Naive thymus-derived CD4-positive, alpha-beta T cell (primary cell): ENCODE measurements around the gene GOLGA3. TPM values are rescaled to one million over a fixed set of nuclear protein-coding genes. Genes with fewer than 3 reads are reported as not detected.
"Not testable (repeated sequence)": the region's sequence is repeated elsewhere in the genome, so short reads cannot be mapped to it uniquely, and the experiment has no call there.

Experiments used
- ATAC-seq: fragments of 150-1000 bp; cut with Tn5 transposase; 2 replicates; pipeline ENCODE4 v1.10.0; 2021; ENCODE audit warnings: mild to moderate bottlenecking, moderate library complexity
- CTCF ChIA-PET: fragments of 350-600 bp; sonication (Branson Sonifier 250); formaldehyde crosslinking; loops from one replicate; lab custom pipeline; 2021; ENCODE audit warnings: antibody characterized with exemption; lab: Charles Lee
- POLR2A ChIA-PET: fragments of 350-600 bp; sonication (Branson Sonifier 250); formaldehyde crosslinking; loops from one replicate; lab custom pipeline; 2021; ENCODE audit warnings: antibody characterized with exemption, inconsistent platforms; lab: Charles Lee
- DNase-seq, 9 donors: peaks; one replicate each; pipeline versions ENCODE4 v3.0.0 to v3.0.0-alpha.2; 2020 to 2022; ENCODE audit warnings: mixed read lengths in 1 of 9
- H3K27ac ChIP-seq: one replicate; pipeline ENCODE4 v1.7.0; 2013; ENCODE audit warnings: mild to moderate bottlenecking, low read depth, low read length, moderate library complexity
- H3K27me3 ChIP-seq, 2 donors: one replicate each; pipeline ENCODE4 v1.7.0; 2013; ENCODE audit warnings: low read length in 2 of 2, mild to moderate bottlenecking in 2 of 2, moderate library complexity in 2 of 2; ENCODE audit not compliant: control insufficient read depth in 2 of 2, insufficient read depth in 2 of 2
- H3K36me3 ChIP-seq, 3 experiments: 1 replicate in 2 of 3; 2 replicates in 1 of 3; pipeline ENCODE4 v1.7.0; 2013; ENCODE audit warnings: low read length in 3 of 3, mild to moderate bottlenecking in 3 of 3, moderate library complexity in 1 of 3; ENCODE audit not compliant: insufficient read depth in 3 of 3, control insufficient read depth in 2 of 3
- H3K4me1 ChIP-seq, 2 donors: one replicate each; pipeline ENCODE4 v1.7.0; 2013; ENCODE audit warnings: low read length in 2 of 2, mild to moderate bottlenecking in 2 of 2, moderate library complexity in 1 of 2; ENCODE audit not compliant: control insufficient read depth in 2 of 2, insufficient read depth in 2 of 2
- H3K4me3 ChIP-seq: 2 replicates; pipeline ENCODE4 v1.7.0; 2013; ENCODE audit warnings: mild to moderate bottlenecking, low read length
- H3K9me3 ChIP-seq, 3 experiments: 1 replicate in 2 of 3; 2 replicates in 1 of 3; pipeline ENCODE4 v1.7.0; 2013; ENCODE audit warnings: low read length in 3 of 3; ENCODE audit not compliant: control insufficient read depth in 2 of 3
- H3K27ac Mint-ChIP-seq, 9 donors: one replicate each; pipeline ENCODE4 v1.8.0; 2020 to 2022; ENCODE audit warnings: mixed read lengths in 9 of 9, mild to moderate bottlenecking in 8 of 9, moderate library complexity in 5 of 9, inconsistent platforms in 2 of 9
- H3K27me3 Mint-ChIP-seq, 5 donors: one replicate each; pipeline ENCODE4 v1.8.0; 2021 to 2022; ENCODE audit warnings: mixed read lengths in 5 of 5, mild to moderate bottlenecking in 1 of 5
- H3K36me3 Mint-ChIP-seq, 5 donors: one replicate each; pipeline ENCODE4 v1.8.0; 2020 to 2022; ENCODE audit warnings: mixed read lengths in 5 of 5, mild to moderate bottlenecking in 3 of 5, inconsistent platforms in 1 of 5
- H3K4me1 Mint-ChIP-seq, 7 donors: one replicate each; pipeline ENCODE4 v1.8.0; 2020 to 2022; ENCODE audit warnings: mixed read lengths in 7 of 7, mild to moderate bottlenecking in 3 of 7, inconsistent platforms in 1 of 7
- H3K4me3 Mint-ChIP-seq, 10 donors: one replicate each; pipeline ENCODE4 v1.8.0; 2020 to 2022; ENCODE audit warnings: mild to moderate bottlenecking in 10 of 10, mixed read lengths in 10 of 10, moderate library complexity in 6 of 10, inconsistent platforms in 2 of 10
- H3K9me3 Mint-ChIP-seq, 11 donors: one replicate each; pipeline ENCODE4 v1.8.0; 2020 to 2022; ENCODE audit warnings: mixed read lengths in 11 of 11, mild to moderate bottlenecking in 4 of 11, inconsistent platforms in 1 of 11, moderate library complexity in 1 of 11
- intact Hi-C, 2 donors: fragments of 100-400 bp; cut with micrococcal nuclease; formaldehyde crosslinking; loops; one replicate each; pipeline ENCODE4 v1.15.1; 2023
- polyA plus RNA-seq, 2 donors: library from polyadenylated mRNA; unstranded; fragments of 300-500 nt; fragmentation: Illumina TruSeq; gene quantifications; one replicate each; pipeline ENCODE4 v1.2.3, GENCODE V29; 2021
- total RNA-seq, 6 experiments: library from RNA in 5 of 6; stranded (reverse) in 5 of 6; gene quantifications; 1 replicate in 5 of 6; 2 replicates in 1 of 6; pipeline ENCODE4 v1.2.3 and lab custom pipeline; 2021 to 2026

GOLGA3 gene
- total and polyA plus RNA-seq, 7 experiments from 2014 or later, result 11.7 to 65.7 (median 52.1) TPM

GRCh38 chr12:132848521-132848920 is 19.9 kb upstream of the GOLGA3 start:
- Mint-ChIP-seq H3K36me3 (peaks cover 0 to 50% (median 19%) of the 10 kb centered on the region in 5 donors), H3K4me1 (peaks cover 0 to 25% (median 11%) of the 10 kb centered on the region in 7 donors), H3K9me3 (peaks cover 0 to 2% (median 0%) of the 10 kb centered on the region in 11 donors), H3K4me3 (peak overlapping the region in 1 of 10 donors; percentile 41), H3K27ac (peak overlapping the region in 6 of 9 donors; percentile 31 to 93 (median 76)), H3K27me3 (no peaks in the 10 kb centered on the region)
- DNase-seq, result no peak
- Histone ChIP-seq H3K27ac (no peak overlapping the region), H3K36me3 (peaks cover 9 to 71% (median 15%) of the 10 kb centered on the region in 3 experiments), H3K4me1 (peaks cover 0 to 5% of the 10 kb centered on the region in 2 donors), H3K4me3 (no peak overlapping the region), H3K9me3 (no peaks in the 10 kb centered on the region), H3K27me3 (no peaks in the 10 kb centered on the region)
- no peak for ATAC-seq
- ChIA-PET CTCF (no interaction called here), POLR2A (interaction anchor here (1.5 kb wide), 1 partner anchor 12 kb away, joined by 4 read pairs; no protein-coding TSS in a partner anchor)
- intact Hi-C loops, result no loop called here

- Histone ChIP-seq H3K9me3 (no peaks in the 10 kb centered on the region), H3K4me1 (peaks cover 0 to 5% of the 10 kb centered on the region in 2 donors), H3K4me3 (no peak overlapping the region), H3K27me3 (no peaks in the 10 kb centered on the region), H3K36me3 (peaks cover 7 to 70% (median 10%) of the 10 kb centered on the region in 3 experiments), H3K27ac (peak overlapping the region; percentile 35)
- Mint-ChIP-seq H3K4me3 (peak overlapping the region in 8 of 10 donors; percentile 12 to 62 (median 34)), H3K36me3 (peaks cover under 1 to 49% (median 20%) of the 10 kb centered on the region in 5 donors), H3K4me1 (peaks cover 0 to 25% (median 11%) of the 10 kb centered on the region in 7 donors), H3K9me3 (peaks cover 0 to 2% (median 0%) of the 10 kb centered on the region in 11 donors), H3K27ac (peak overlapping the region in 7 of 9 donors; percentile 55 to 93 (median 76)), H3K27me3 (no peaks in the 10 kb centered on the region)
- DNase-seq (peak in 5 of 9 donors; percentile 40 to 55 (median 45)), ATAC-seq (peak; percentile 36)
- ChIA-PET CTCF (no interaction called here), POLR2A (interaction anchor here (1.5 to 1.9 kb wide), 3 partner anchors 11 to 19 kb away, joined by 4 to 7 read pairs (median 7); partner anchors contain the start of gene GOLGA3)
- intact Hi-C loops, result no loop called here
Measured at GRCh38 chr12:132847363-132848356, 19.0 kb upstream of the GOLGA3 start.

- intact Hi-C loops, H3K27me3 Mint-ChIP-seq, H3K4me1 ChIP-seq, H3K9me3 Mint-ChIP-seq, H3K9me3 ChIP-seq, H3K27ac ChIP-seq, H3K4me3 ChIP-seq, CTCF ChIA-PET, H3K4me3 Mint-ChIP-seq, ATAC-seq, H3K27me3 ChIP-seq, DNase-seq: not testable (repeated sequence)
- Mint-ChIP-seq H3K27ac (peak overlapping the region in 1 of 9 donors; percentile 70), H3K4me1 (peaks cover 3 to 25% (median 11%) of the 10 kb centered on the region in 7 donors), H3K36me3 (peaks cover 9 to 53% (median 28%) of the 10 kb centered on the region in 5 donors)
- POLR2A ChIA-PET, result interaction anchor here (0.6 kb wide), 1 partner anchor 11 kb away, joined by 4 read pairs; no protein-coding TSS in a partner anchor
- peaks cover 4 to 74% (median 5%) of the 10 kb centered on the region in 3 experiments for H3K36me3 ChIP-seq
Measured at GRCh38 chr12:132844681-132845080, 16.0 kb upstream of the GOLGA3 start.

GRCh38 chr12:132842449-132843045 is 13.9 kb upstream of the GOLGA3 start:
- Mint-ChIP-seq H3K36me3 (peaks cover 9 to 43% (median 22%) of the 10 kb centered on the region in 5 donors), H3K27ac (peak overlapping the region in 2 of 9 donors; percentile 28 to 62), H3K9me3 (no peaks in the 10 kb centered on the region), H3K4me1 (peaks cover 4 to 19% (median 8%) of the 10 kb centered on the region in 7 donors), H3K27me3 (no peaks in the 10 kb centered on the region), H3K4me3 (no peak overlapping the region)
- H3K27ac ChIP-seq, result no peak overlapping the region
- no peaks in the 10 kb centered on the region for H3K9me3 ChIP-seq
- ChIA-PET CTCF (interaction anchor here (0.6 kb wide), 1 partner anchor 30 kb away, joined by 4 read pairs; no protein-coding TSS in a partner anchor), POLR2A (interaction anchor here (1.0 kb wide), 1 partner anchor 13 kb away, joined by 4 read pairs; no protein-coding TSS in a partner anchor)
- peaks cover 0 to 5% of the 10 kb centered on the region in 2 donors for H3K4me1 ChIP-seq
- DNase-seq (no peak), ATAC-seq (no peak)
- no peaks in the 10 kb centered on the region for H3K27me3 ChIP-seq
- H3K36me3 ChIP-seq, result peaks cover 4 to 69% (median 5%) of the 10 kb centered on the region in 3 experiments
- intact Hi-C loops, result no loop called here
- no peak overlapping the region for H3K4me3 ChIP-seq

- no peak overlapping the region for H3K4me3 Mint-ChIP-seq
- ATAC-seq (no peak), DNase-seq (no peak)
- no peaks in the 10 kb centered on the region for H3K27me3 ChIP-seq
- H3K4me1 Mint-ChIP-seq, result peaks cover 5 to 22% (median 18%) of the 10 kb centered on the region in 7 donors
- H3K9me3 ChIP-seq, result no peaks in the 10 kb centered on the region
- H3K36me3 ChIP-seq, result peaks cover 0 to 57% (median 4%) of the 10 kb centered on the region in 3 experiments
- POLR2A ChIA-PET, result no interaction called here
- peaks cover 0 to 10% of the 10 kb centered on the region in 2 donors for H3K4me1 ChIP-seq
- CTCF ChIA-PET, result no interaction called here
- no peak overlapping the region for H3K4me3 ChIP-seq
- no peaks in the 10 kb centered on the region for H3K27me3 Mint-ChIP-seq
- no peak overlapping the region for H3K27ac ChIP-seq
- intact Hi-C loops, result no loop called here
- peaks cover 9 to 36% (median 22%) of the 10 kb centered on the region in 5 donors for H3K36me3 Mint-ChIP-seq
- no peaks in the 10 kb centered on the region for H3K9me3 Mint-ChIP-seq
- no peak overlapping the region for H3K27ac Mint-ChIP-seq
Measured at GRCh38 chr12:132841151-132841550, 12.5 kb upstream of the GOLGA3 start.

- no peaks in the 10 kb centered on the region for H3K9me3 Mint-ChIP-seq
Measured at GRCh38 chr12:132840536-132840935, 11.9 kb upstream of the GOLGA3 start.

More at GRCh38 chr12:132840536-132840935, 11.9 kb upstream of the GOLGA3 start:
- POLR2A ChIA-PET, result interaction anchor here (0.6 kb wide), 1 partner anchor 16 kb away, joined by 3 read pairs; no protein-coding TSS in a partner anchor
- Histone ChIP-seq H3K4me1 (peaks cover 0 to 11% of the 10 kb centered on the region in 2 donors), H3K4me3 (no peak overlapping the region), H3K9me3 (no peaks in the 10 kb centered on the region), H3K36me3 (peaks cover 0 to 52% (median 4%) of the 10 kb centered on the region in 3 experiments), H3K27ac (no peak overlapping the region), H3K27me3 (no peaks in the 10 kb centered on the region)
- H3K27me3 Mint-ChIP-seq, result no peaks in the 10 kb centered on the region
- ATAC-seq (no peak), DNase-seq (no peak)
- no peak overlapping the region for H3K4me3 Mint-ChIP-seq
- peaks cover 9 to 32% (median 16%) of the 10 kb centered on the region in 5 donors for H3K36me3 Mint-ChIP-seq
- intact Hi-C loops, result no loop called here
- peaks cover 5 to 19% (median 17%) of the 10 kb centered on the region in 7 donors for H3K4me1 Mint-ChIP-seq
- CTCF ChIA-PET, result no interaction called here
- peak overlapping the region in 1 of 9 donors; percentile 8 for H3K27ac Mint-ChIP-seq
